ENCODE results near the gene BIRC5. TPM values are rescaled to one million over a fixed set of nuclear protein-coding genes. Genes with fewer than 3 reads are reported as not detected.

Gene BIRC5
- total RNA-seq, 2 experiments from 2014 or later, result 70.0 to 75.6 TPM

GRCh38 chr17:78211032-78211431 lies 3.0 kb upstream of the BIRC5 start:
- ChIA-PET POLR2A (no interaction called here), CTCF (interaction anchor here (0.7 kb wide), 1 partner anchor 39 kb away, joined by 4 read pairs; no protein-coding TSS in a partner anchor)

DNA sequence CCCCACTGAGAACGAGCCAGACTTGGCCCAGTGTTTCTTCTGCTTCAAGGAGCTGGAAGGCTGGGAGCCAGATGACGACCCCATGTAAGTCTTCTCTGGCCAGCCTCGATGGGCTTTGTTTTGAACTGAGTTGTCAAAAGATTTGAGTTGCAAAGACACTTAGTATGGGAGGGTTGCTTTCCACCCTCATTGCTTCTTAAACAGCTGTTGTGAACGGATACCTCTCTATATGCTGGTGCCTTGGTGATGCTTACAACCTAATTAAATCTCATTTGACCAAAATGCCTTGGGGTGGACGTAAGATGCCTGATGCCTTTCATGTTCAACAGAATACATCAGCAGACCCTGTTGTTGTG lies 631 bp downstream of the BIRC5 start:
- CTCF ChIA-PET, result interaction anchor here (2.6 kb wide), 1 partner anchor 36 kb away, joined by 11 read pairs; no protein-coding TSS in a partner anchor
- POLR2A ChIA-PET, result interaction anchor here (0.7 kb wide), 1 partner anchor 446 kb away, joined by 5 read pairs; no protein-coding TSS in a partner anchor

- ChIA-PET CTCF (no interaction called here), POLR2A (interaction anchor here (0.6 to 0.9 kb wide), 3 partner anchors 26 to 878 kb away, joined by 3 read pairs; no protein-coding TSS in a partner anchor)
These were observed 5.5 kb downstream of the BIRC5 start for GRCh38 chr17:78219396-78220150.

DNA sequence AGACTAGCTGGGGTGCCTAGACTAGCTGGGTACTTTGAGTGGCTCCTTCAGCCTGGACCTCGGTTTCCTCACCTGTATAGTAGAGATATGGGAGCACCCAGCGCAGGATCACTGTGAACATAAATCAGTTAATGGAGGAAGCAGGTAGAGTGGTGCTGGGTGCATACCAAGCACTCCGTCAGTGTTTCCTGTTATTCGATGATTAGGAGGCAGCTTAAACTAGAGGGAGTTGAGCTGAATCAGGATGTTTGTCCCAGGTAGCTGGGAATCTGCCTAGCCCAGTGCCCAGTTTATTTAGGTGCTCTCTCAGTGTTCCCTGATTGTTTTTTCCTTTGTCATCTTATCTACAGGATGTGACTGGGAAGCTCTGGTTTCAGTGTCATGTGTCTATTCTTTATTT lies 9.0 kb downstream of the BIRC5 start:
- CTCF ChIA-PET, result interaction anchor here (2.9 kb wide), 1 partner anchor 28 kb away, joined by 8 read pairs; no protein-coding TSS in a partner anchor
- POLR2A ChIA-PET, result no interaction called here

DNA sequence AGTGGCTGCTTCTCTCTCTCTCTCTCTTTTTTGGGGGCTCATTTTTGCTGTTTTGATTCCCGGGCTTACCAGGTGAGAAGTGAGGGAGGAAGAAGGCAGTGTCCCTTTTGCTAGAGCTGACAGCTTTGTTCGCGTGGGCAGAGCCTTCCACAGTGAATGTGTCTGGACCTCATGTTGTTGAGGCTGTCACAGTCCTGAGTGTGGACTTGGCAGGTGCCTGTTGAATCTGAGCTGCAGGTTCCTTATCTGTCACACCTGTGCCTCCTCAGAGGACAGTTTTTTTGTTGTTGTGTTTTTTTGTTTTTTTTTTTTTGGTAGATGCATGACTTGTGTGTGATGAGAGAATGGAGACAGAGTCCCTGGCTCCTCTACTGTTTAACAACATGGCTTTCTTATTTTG lies 9.7 kb downstream of the BIRC5 start:
- ChIA-PET POLR2A (interaction anchor here (0.6 kb wide), 1 partner anchor 938 kb away, joined by 7 read pairs; no protein-coding TSS in a partner anchor), CTCF (interaction anchor here (2.9 kb wide), 1 partner anchor 28 kb away, joined by 8 read pairs; no protein-coding TSS in a partner anchor)

- ChIA-PET POLR2A (no interaction called here), CTCF (interaction anchor here (0.7 kb wide), 1 partner anchor 27 kb away, joined by 3 read pairs; no protein-coding TSS in a partner anchor)
These were observed 10.4 kb downstream of the BIRC5 start for GRCh38 chr17:78224231-78225087.

DNA sequence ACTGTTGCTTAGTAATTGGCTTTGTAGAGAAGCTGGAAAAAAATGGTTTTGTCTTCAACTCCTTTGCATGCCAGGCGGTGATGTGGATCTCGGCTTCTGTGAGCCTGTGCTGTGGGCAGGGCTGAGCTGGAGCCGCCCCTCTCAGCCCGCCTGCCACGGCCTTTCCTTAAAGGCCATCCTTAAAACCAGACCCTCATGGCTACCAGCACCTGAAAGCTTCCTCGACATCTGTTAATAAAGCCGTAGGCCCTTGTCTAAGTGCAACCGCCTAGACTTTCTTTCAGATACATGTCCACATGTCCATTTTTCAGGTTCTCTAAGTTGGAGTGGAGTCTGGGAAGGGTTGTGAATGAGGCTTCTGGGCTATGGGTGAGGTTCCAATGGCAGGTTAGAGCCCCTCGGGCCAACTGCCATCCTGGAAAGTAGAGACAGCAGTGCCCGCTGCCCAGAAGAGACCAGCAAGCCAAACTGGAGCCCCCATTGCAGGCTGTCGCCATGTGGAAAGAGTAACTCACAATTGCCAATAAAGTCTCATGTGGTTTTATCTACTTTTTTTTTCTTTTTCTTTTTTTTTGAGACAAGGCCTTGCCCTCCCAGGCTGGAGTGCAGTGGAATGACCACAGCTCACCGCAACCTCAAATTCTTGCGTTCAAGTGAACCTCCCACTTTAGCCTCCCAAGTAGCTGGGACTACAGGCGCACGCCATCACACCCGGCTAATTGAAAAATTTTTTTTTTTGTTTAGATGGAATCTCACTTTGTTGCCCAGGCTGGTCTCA lies 11.2 kb downstream of the BIRC5 start:
- POLR2A ChIA-PET, result no interaction called here
- CTCF ChIA-PET, result interaction anchor here (0.7 kb wide), 1 partner anchor 26 kb away, joined by 3 read pairs; no protein-coding TSS in a partner anchor

DNA sequence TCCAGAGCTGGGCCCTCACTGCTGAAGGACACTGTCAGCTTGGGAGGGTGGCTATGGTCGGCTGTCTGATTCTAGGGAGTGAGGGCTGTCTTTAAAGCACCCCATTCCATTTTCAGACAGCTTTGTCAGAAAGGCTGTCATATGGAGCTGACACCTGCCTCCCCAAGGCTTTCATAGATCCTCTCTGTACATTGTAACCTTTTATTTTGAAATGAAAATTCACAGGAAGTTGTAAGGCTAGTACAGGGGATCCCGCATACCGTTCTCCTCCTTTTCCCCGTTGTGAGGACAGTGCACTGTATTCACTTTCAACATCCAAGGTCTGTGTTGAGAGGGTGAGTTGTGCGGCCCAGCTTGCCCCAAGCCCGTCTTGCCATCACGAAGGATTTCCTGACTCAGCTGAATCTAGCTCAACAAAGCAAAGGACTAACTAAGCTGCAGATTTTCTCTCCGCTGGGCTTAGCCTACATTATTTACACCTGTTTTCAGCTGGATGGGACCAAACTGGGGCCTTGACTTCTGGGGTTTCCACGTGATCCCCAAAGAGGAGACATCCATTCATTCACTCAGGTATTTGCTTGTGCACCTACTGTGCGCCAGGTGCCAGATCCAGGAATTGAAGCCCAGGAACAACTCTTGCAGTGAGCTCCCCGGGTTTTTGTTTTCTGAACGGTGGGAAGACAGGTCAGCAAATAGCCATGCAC lies 12.2 kb downstream of the BIRC5 start:
- ChIA-PET CTCF (no interaction called here), POLR2A (interaction anchor here (0.5 kb wide), 1 partner anchor 821 kb away, joined by 3 read pairs; no protein-coding TSS in a partner anchor)

DNA sequence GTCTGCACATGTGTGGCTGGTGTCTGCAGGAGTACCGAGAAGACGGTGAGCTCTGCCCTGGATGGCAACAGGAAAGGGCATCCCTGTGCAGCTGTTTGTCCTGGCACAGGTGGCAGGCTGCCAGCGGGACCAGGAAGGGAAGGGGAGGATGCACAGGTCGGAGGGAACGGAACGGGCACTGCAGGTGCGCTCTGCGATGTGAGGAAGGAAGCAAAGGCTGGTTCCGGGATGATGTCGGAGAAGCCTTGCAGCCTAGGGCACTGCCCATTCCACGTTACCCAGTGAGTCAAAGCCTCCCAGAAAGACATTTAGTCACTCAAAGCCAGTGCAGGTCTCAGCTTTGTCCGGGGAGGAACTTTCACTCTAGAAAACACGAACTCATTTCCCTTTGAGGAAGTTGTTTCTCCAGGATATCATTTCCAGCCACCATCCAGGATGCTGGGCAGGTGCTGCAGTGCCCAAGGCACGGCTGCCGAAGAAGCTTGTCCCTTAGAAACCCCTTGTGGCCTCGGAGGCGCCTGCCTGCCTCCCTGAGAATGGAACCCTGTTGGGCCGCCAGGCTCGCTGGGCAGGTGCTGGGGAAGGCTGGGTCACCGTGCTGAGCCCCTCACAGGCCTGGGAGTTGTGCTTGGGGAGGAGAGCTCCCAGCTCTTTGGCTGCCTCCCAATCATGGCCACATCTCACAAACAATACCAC lies 12.9 kb downstream of the BIRC5 start:
- ChIA-PET POLR2A (interaction anchor here (0.5 kb wide), 1 partner anchor 822 kb away, joined by 3 read pairs; no protein-coding TSS in a partner anchor), CTCF (no interaction called here)

DNA sequence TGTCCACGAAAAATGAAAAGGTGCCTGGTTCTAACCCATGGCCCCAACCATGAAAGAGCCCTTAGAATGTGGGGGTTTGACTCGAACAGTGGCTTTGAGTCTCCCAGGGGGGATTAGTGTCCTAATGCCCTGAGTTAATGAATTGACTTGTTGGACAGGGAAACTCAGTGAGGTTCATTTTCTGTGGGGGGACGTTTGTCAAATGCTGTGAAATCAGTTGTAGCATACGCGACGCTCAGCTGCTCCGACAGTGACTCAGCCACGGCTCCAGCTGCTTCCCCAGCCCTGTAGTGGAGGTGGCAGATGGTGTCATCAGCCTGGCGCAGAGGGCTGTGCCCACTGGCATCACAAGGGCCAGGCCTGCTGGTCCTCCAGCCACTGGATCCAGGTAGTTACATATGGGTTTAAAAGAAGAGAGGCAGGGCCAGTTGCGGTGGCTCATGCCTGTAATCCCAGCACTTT lies 13.4 kb downstream of the BIRC5 start:
- CTCF ChIA-PET, result interaction anchor here (0.8 kb wide), 1 partner anchor 17 kb away, joined by 3 read pairs; no protein-coding TSS in a partner anchor
- POLR2A ChIA-PET, result no interaction called here

DNA sequence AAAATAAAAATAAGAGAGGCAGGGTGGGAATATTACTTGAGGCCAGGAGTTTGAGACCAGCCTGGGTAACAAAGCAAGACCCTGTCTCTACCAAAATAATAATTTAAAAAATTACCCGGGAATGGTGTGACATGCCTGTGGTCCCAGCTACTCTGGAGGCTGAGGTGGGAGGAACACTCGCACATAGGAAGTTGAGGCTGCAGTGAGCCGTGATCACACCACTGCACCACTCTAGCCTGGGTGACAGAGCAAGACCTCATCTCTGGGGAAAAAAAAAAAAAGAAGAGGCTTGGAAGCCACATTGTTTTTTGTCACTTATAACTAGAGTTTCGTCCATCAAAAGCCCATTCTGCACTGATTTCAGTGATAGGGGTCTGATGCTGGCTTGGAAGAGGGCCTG lies 14.1 kb downstream of the BIRC5 start:
- ChIA-PET POLR2A (no interaction called here), CTCF (interaction anchor here (0.8 to 1.0 kb wide), 2 partner anchors 9 to 16 kb away, joined by 3 read pairs; no protein-coding TSS in a partner anchor)

GRCh38 chr17:78230252-78230962 lies 16.4 kb downstream of the BIRC5 start:
- ChIA-PET POLR2A (no interaction called here), CTCF (interaction anchor here (0.5 kb wide), 2 partner anchors 43 to 152 kb away, joined by 3 to 6 read pairs; partner anchors contain the start of gene AFMID)

DNA sequence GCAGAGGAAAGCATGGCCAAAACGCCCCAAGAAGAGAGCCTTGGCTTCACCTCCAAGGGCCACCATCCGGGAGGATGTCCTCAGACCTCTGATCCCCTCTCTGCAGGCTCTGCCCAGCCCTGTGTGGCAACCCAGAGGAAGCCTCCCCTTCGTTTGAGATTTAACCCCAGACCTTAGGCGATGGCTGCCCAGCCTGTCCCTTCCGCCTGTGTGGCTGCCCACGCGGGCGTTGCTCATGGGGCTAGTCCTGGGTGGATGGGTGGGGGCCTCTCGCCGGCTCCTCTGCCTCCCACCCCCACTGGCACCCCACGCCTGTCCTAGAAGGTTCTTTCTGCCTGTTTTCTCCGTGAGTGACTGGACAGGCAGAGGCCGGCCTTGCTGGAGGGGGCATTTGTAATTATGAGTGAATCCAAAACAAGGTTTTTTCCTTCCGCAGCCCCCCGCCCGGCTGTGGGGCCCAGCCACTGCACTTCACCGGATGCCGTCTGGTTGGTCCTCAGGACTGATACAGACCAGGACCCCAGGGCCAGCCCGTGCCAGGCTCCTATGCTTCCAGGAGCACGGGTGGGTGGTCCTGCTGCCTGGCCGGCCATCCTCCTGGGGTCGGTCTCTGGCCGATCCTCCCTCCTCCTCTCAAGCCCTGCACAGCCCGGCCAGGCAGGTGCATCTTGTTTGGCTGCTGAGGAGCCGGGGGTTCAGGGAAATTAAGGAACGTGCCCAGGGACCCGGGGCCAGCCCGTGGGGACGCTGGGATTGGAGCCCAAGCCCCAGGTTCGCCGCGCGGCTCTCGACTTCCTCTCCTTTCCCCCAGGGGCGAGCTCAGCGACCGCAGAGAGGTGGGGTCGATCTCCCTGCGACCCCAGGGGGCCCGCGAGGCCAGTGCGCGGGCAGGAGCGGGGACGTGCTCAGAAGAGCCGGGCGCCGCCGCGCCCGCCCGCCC lies 17.2 kb downstream of the BIRC5 start, which contains the start of gene TMEM235:
TSS of gene TMEM235 (plus strand) at position 636 of the 940 bp plus-strand sequence. CDS start 393 bp downstream, outside the sequence.
- ChIA-PET CTCF (interaction anchor here (0.5 to 1.6 kb wide), 2 partner anchors 19 to 151 kb away, joined by 5 to 6 read pairs; no protein-coding TSS in a partner anchor), POLR2A (no interaction called here)

DNA sequence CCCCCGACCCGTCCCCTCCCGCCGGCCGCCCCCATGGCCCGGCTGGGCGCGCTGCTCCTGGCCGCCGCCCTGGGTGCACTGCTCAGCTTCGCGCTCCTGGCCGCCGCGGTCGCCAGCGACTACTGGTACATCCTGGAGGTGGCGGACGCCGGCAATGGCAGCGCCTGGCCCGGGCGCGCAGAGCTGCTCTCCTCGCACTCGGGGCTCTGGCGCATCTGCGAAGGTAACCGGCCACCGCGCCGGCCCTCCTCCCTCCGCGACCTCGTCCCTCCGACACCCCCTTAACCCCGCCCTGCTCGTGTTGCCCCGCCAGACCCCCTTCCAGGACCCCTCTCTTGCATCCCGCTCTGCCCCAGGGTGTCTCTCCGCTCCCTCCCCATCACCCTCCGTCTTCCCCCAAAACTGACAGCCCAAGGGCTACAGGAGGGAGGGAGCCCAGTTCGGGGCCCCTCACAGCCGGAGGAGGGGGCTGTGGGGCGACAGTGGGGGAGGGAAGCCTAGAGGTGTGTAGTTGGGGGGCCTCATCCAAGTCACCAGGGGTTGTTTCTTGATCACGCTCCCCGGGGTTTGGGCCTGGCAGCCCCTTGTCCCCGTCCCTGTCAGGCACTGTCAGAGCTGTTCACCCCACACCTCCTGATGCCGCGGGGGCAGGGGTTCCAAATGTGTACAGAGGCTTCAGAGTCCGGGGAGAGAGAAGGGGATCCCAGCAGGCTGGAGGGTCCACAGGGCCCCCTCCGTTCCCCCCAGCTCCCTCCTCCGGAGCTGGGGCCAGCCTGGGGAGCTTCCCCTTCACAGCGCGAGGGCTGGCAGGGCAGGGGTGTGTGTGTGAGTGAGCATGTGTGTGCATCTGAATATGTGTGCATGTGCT lies 18.2 kb downstream of the BIRC5 start:
- POLR2A ChIA-PET, result interaction anchor here (0.6 kb wide), 1 partner anchor 81 kb away, joined by 3 read pairs; no protein-coding TSS in a partner anchor
- CTCF ChIA-PET, result interaction anchor here (1.6 kb wide), 1 partner anchor 19 kb away, joined by 5 read pairs; no protein-coding TSS in a partner anchor

- POLR2A ChIA-PET, result no interaction called here
- CTCF ChIA-PET, result interaction anchor here (1.6 kb wide), 1 partner anchor 18 kb away, joined by 5 read pairs; no protein-coding TSS in a partner anchor
These were observed 18.8 kb downstream of the BIRC5 start for GRCh38 chr17:78232859-78233173.

All from activated CD8-positive, alpha-beta memory T cell treated with anti-CD3 and anti-CD28 coated beads for 36 hours (primary cell).